HepG2 (cell line): ENCODE data around the gene ELAPOR1. TPM values are rescaled to one million over a fixed set of nuclear protein-coding genes. Genes with fewer than 3 reads are reported as not detected.

Experiments used
- ATAC-seq: fragments of 200-7000 bp; cut with Tn5 transposase; 3 replicates; pipeline ENCODE4 v1.9.1; 2020; ENCODE audit warnings: mild to moderate bottlenecking, moderate library complexity
- BruUV-seq: library from RNA; stranded (reverse); fragments of 400-500 nt; replicated peaks from 2 replicates; lab custom pipeline; 2021; lab: Mats Ljungman, UMichigan
- CTCF ChIA-PET: fragments of 300-600 bp; formaldehyde crosslinking; extraction: SDS; loops from one replicate; lab custom pipeline; 2021; ENCODE audit warnings: low total read pairs, inconsistent platforms, low intra/inter-chr PET ratio; lab: Yijun Ruan, JAX
- POLR2A ChIA-PET: fragments of 350-600 bp; sonication (Branson Sonifier 250); formaldehyde crosslinking; loops from one replicate; lab custom pipeline; 2020; ENCODE audit warnings: antibody characterized with exemption, inconsistent platforms; lab: Yijun Ruan, JAX
- DNase-seq: peaks from one replicate; pipeline ENCODE4 v3.0.0-alpha.2; 2015; ENCODE audit warnings: low spot score
- FAIRE-seq: peaks from 3 replicates; lab custom pipeline; 2011; peaks lifted over from hg19 to GRCh38; lab: Jason Lieb, UNC
- H2AFZ ChIP-seq: one replicate; pipeline ENCODE4 v1.6.1; 2011; ENCODE audit warnings: low read length, inconsistent platforms
- H3K27ac ChIP-seq: fragments of 300-600 bp; 3 replicates; pipeline ENCODE4 v1.8.0; 2011; ENCODE audit warnings: mixed run types, mild to moderate bottlenecking, mixed read lengths, low read length, inconsistent platforms; ENCODE audit not compliant: insufficient read depth; ENCODE audit errors: extremely low read length
- H3K27me3 ChIP-seq, 2 experiments: fragments of 200-600 bp in 1 of 2; 2 replicates in 1 of 2; 3 replicates in 1 of 2; pipeline versions ENCODE4 v1.6.0 to v1.8.0; 2011; ENCODE audit warnings: low read length in 2 of 2, mild to moderate bottlenecking in 2 of 2, moderate library complexity in 2 of 2, inconsistent platforms in 1 of 2; ENCODE audit not compliant: insufficient read depth in 2 of 2, control insufficient read depth in 1 of 2
- H3K36me3 ChIP-seq, 2 experiments: fragments of 200-600 bp in 1 of 2; replicated peaks in 1 of 2; 2 replicates in 1 of 2; 3 replicates in 1 of 2; pipeline versions ENCODE4 v1.5.1 to v1.8.0; 2011; ENCODE audit warnings: low read length in 2 of 2, inconsistent platforms in 1 of 2; ENCODE audit not compliant: insufficient read depth in 2 of 2, control insufficient read depth in 1 of 2
- H3K4me1 ChIP-seq: 2 replicates; pipeline ENCODE4 v1.5.1; 2012; ENCODE audit warnings: low read length, inconsistent platforms; ENCODE audit not compliant: insufficient read depth
- H3K4me2 ChIP-seq: 2 replicates; pipeline ENCODE4 v1.6.0; 2011; ENCODE audit warnings: low read depth, low read length, inconsistent platforms
- H3K4me3 ChIP-seq, 3 experiments: fragments of 200-600 bp in 1 of 3; sonication (generic), shearing (Covaris generic) in 1 of 3; replicated peaks in 1 of 3; 2 replicates each; pipeline ENCODE4 v1.5.1; 2011 to 2016; ENCODE audit warnings: low read length in 3 of 3, inconsistent platforms in 2 of 3, low read depth in 2 of 3, mild to moderate bottlenecking in 2 of 3, control low read depth in 1 of 3, mixed read lengths in 1 of 3; ENCODE audit not compliant: insufficient read depth in 1 of 3
- H3K79me2 ChIP-seq: one replicate; pipeline ENCODE4 v1.6.1; 2011; ENCODE audit warnings: low read length, inconsistent platforms; ENCODE audit not compliant: insufficient read depth
- H3K9ac ChIP-seq: 2 replicates; pipeline ENCODE4 v1.6.0; 2011; ENCODE audit warnings: mild to moderate bottlenecking, low read depth, low read length, inconsistent platforms; ENCODE audit not compliant: insufficient read depth
- H3K9me3 ChIP-seq: 2 replicates; pipeline ENCODE4 v1.5.1; 2012; ENCODE audit warnings: mild to moderate bottlenecking, low read length
- H4K20me1 ChIP-seq: 2 replicates; pipeline ENCODE4 v1.6.0; 2011; ENCODE audit warnings: inconsistent platforms, mild to moderate bottlenecking, low read length, moderate library complexity; ENCODE audit not compliant: insufficient read depth
- ETV6 ChIP-seq: sonication (generic); formaldehyde crosslinking; conservative IDR thresholded peaks from 2 replicates; pipeline ENCODE4 v1.4.0; 2020; ENCODE audit warnings: missing genetic modification reagents
- GATAD2A ChIP-seq: IDR thresholded peaks from 2 replicates; pipeline ENCODE4 v1.6.1; 2016
- KMT2A ChIP-seq: sonication (generic); formaldehyde crosslinking; IDR thresholded peaks from 2 replicates; pipeline ENCODE4 v1.4.0; 2020; ENCODE audit warnings: missing genetic modification reagents
- MAZ ChIP-seq, 2 experiments: sonication (generic) in 1 of 2; formaldehyde crosslinking in 1 of 2; IDR thresholded peaks; 2 replicates each; pipeline versions ENCODE4 v1.5.0 to v1.6.1; 2012 to 2020; ENCODE audit warnings: low read depth in 2 of 2, mild to moderate bottlenecking in 2 of 2, borderline replicate concordance in 1 of 2, improper control_type of control experiment in 1 of 2, low read length in 1 of 2, missing genetic modification reagents in 1 of 2, moderate library complexity in 1 of 2
- MTF1 ChIP-seq: sonication (generic); formaldehyde crosslinking; IDR thresholded peaks from 2 replicates; pipeline ENCODE4 v1.5.0; 2020; ENCODE audit warnings: missing genetic modification reagents
- RBAK ChIP-seq: sonication (generic); formaldehyde crosslinking; IDR thresholded peaks from 2 replicates; pipeline ENCODE4 v1.5.1; 2020; ENCODE audit warnings: mild to moderate bottlenecking, missing genetic modification reagents
- RFX5 ChIP-seq: IDR thresholded peaks from 2 replicates; pipeline ENCODE4 v1.6.1; 2011; ENCODE audit warnings: low read depth, low read length, improper control_type of control experiment
- TEAD3 ChIP-seq: optimal IDR thresholded peaks from 2 replicates; pipeline ENCODE3; 2016; ENCODE audit warnings: borderline replicate concordance
- YY1 ChIP-seq: IDR thresholded peaks from 2 replicates; pipeline ENCODE4 v1.6.1; 2011; ENCODE audit warnings: low read length, low read depth, moderate library complexity, mild to moderate bottlenecking; ENCODE audit not compliant: insufficient read depth, insufficient replicate concordance
- ZNF256 ChIP-seq: sonication (generic); formaldehyde crosslinking; conservative IDR thresholded peaks from 2 replicates; pipeline ENCODE4 v1.4.0; 2020; ENCODE audit warnings: missing genetic modification reagents
- ZNF652 ChIP-seq: IDR thresholded peaks from 2 replicates; pipeline ENCODE4 v1.6.1; 2016; ENCODE audit warnings: low read depth, borderline replicate concordance
- WGBS: methylation state at CpG from one replicate; pipeline ENCODE4 v1.1.6; 2017; ENCODE audit warnings: low lambda C conversion rate; 5-methylcytosine and 5-hydroxymethylcytosine counted together
- in situ Hi-C: cut with HindIII; loops from 2 replicates; pipeline ENCODE4 v1.10.0; 2017; ENCODE audit warnings: low pct_unique_long_range_greater_than_20kb; ENCODE audit not compliant: extremely low pct_ligation_motif_present
- intact Hi-C: fragments of 100-400 bp; cut with micrococcal nuclease; formaldehyde crosslinking; loops from one replicate; pipeline ENCODE4 v1.10.0; 2022; ENCODE audit not compliant: unreplicated experiment
- polyA plus RNA-seq, 8 experiments: library from polyadenylated mRNA; depleted of rRNA in 3 of 8; stranded (reverse) in 7 of 8; unstranded in 1 of 8; fragments of >200 nt; fragmentation: Illumina TruSeq in 4 of 8; extraction: Trizol in 4 of 8; gene quantifications; 2 replicates each; pipeline versions ENCODE4 v1.2.1 to v1.2.3, GENCODE V29; 2011 to 2016; ENCODE audit warnings: low read depth in 4 of 8, missing spikeins in 1 of 8, mixed read lengths in 1 of 8; ENCODE audit not compliant: insufficient read depth in 1 of 8
- total RNA-seq, 5 experiments: library from RNA; depleted of rRNA; stranded (reverse); fragments of >200 nt; fragmentation: Illumina TruSeq; extraction: Trizol; gene quantifications; 2 replicates each; pipeline ENCODE4 v1.2.3, GENCODE V29; 2016; ENCODE audit warnings: low read depth in 1 of 5
- TF ChIP-seq, protein P1 (sequence below): sonication (generic); formaldehyde crosslinking; IDR thresholded peaks from 2 replicates; pipeline ENCODE4 v1.5.0; 2020; ENCODE audit warnings: mild to moderate bottlenecking, missing genetic modification reagents
- TF ChIP-seq, protein P2 (sequence below): IDR thresholded peaks from 2 replicates; pipeline ENCODE4 v1.6.1; 2016; ENCODE audit warnings: low read depth, missing genetic modification reagents, missing compliant biosample characterization
- TF ChIP-seq, protein P3 (sequence below), 2 experiments: fragments of 450-650 bp in 1 of 2; sonication (generic) in 1 of 2; formaldehyde crosslinking; IDR thresholded peaks; 2 replicates each; pipeline versions ENCODE4 v1.5.0 to v1.8.0; 2020 to 2022; ENCODE audit warnings: mild to moderate bottlenecking in 1 of 2, missing genetic modification reagents in 1 of 2

ELAPOR1 gene
- total and polyA plus RNA-seq, 2 of the 13 experiments (the other 11 are each of a cell fraction or from before 2014, with no cell fraction given): 0.13 to 0.20 TPM

DNA sequence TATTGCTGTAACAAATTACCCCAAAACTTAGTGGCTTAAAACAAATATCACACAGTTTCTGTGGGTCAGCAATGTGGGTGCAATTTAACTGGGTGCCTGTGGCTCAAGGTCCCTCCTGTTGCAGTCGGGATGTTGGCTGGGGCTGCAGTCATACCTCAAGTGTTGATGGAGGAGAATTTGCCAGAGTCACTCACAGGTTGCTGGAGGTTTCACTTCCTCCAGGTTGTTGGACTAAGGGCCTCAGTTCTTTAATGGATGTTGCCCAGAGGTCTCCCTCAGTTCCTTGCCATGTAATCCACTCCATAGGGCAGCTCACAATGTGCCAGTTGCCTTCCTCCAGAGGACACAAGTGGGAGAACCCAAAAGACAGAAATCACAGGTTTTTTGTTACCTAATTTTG, 35.6 kb upstream of the ELAPOR1 start (continued):
- TF ChIP-seq, protein P1, sequence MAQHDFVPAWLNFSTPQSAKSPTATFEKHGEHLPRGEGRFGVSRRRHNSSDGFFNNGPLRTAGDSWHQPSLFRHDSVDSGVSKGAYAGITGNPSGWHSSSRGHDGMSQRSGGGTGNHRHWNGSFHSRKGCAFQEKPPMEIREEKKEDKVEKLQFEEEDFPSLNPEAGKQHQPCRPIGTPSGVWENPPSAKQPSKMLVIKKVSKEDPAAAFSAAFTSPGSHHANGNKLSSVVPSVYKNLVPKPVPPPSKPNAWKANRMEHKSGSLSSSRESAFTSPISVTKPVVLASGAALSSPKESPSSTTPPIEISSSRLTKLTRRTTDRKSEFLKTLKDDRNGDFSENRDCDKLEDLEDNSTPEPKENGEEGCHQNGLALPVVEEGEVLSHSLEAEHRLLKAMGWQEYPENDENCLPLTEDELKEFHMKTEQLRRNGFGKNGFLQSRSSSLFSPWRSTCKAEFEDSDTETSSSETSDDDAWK (CRISPR knock-in tag): no peak
- no peak for TF ChIP-seq ZNF652 (CRISPR knock-in tag)
- TF ChIP-seq, protein P2, sequence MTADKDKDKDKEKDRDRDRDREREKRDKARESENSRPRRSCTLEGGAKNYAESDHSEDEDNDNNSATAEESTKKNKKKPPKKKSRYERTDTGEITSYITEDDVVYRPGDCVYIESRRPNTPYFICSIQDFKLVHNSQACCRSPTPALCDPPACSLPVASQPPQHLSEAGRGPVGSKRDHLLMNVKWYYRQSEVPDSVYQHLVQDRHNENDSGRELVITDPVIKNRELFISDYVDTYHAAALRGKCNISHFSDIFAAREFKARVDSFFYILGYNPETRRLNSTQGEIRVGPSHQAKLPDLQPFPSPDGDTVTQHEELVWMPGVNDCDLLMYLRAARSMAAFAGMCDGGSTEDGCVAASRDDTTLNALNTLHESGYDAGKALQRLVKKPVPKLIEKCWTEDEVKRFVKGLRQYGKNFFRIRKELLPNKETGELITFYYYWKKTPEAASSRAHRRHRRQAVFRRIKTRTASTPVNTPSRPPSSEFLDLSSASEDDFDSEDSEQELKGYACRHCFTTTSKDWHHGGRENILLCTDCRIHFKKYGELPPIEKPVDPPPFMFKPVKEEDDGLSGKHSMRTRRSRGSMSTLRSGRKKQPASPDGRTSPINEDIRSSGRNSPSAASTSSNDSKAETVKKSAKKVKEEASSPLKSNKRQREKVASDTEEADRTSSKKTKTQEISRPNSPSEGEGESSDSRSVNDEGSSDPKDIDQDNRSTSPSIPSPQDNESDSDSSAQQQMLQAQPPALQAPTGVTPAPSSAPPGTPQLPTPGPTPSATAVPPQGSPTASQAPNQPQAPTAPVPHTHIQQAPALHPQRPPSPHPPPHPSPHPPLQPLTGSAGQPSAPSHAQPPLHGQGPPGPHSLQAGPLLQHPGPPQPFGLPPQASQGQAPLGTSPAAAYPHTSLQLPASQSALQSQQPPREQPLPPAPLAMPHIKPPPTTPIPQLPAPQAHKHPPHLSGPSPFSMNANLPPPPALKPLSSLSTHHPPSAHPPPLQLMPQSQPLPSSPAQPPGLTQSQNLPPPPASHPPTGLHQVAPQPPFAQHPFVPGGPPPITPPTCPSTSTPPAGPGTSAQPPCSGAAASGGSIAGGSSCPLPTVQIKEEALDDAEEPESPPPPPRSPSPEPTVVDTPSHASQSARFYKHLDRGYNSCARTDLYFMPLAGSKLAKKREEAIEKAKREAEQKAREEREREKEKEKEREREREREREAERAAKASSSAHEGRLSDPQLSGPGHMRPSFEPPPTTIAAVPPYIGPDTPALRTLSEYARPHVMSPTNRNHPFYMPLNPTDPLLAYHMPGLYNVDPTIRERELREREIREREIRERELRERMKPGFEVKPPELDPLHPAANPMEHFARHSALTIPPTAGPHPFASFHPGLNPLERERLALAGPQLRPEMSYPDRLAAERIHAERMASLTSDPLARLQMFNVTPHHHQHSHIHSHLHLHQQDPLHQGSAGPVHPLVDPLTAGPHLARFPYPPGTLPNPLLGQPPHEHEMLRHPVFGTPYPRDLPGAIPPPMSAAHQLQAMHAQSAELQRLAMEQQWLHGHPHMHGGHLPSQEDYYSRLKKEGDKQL: no peak

DNA sequence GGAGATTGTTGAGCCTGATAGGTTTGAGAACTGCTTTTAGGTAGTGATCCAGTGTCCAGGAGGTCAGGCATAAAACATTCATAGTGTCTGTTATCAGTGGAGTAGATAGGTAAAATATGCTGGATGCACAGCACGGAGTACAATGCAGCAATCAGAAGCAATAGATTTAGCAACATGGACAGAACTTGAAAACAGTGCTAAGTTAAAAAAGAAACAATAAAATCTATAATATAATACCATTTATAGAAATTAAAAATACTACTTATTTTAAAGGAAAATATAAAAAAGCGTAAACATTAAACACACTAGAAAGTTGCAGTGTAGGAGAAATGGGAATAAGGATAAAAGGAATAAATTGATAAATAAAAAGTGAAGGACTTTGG, 34.7 kb upstream of the ELAPOR1 start:
- peaks cover 54% of the 10 kb centered on the region for H3K4me1 ChIP-seq
- FAIRE-seq (no peak), DNase-seq (no peak), ATAC-seq (no peak)
- CTCF ChIA-PET: no interaction called here
- no peaks in the 10 kb centered on the region for H3K9me3 ChIP-seq
- peak overlapping the region in 2 of 3 experiments; percentile 46 to 50; a peak in 2 of 6 replicates for H3K4me3 ChIP-seq
- H2AFZ ChIP-seq: no peak overlapping the region
- H3K9ac ChIP-seq: no peak overlapping the region; the same call in 1 of the 2 replicates
- no peaks in the 10 kb centered on the region; a peak in 2 of 5 replicates for H3K27me3 ChIP-seq
- intact Hi-C loops (no loop called here), in situ Hi-C loops (no loop called here)
- no peaks in the 10 kb centered on the region for H3K36me3 ChIP-seq
- peak overlapping the region; percentile 77 for H3K4me2 ChIP-seq
- no peak overlapping the region for H3K27ac ChIP-seq
- POLR2A ChIA-PET: interaction anchor here (0.9 to 1.3 kb wide), 3 partner anchors 10 to 21 kb away, joined by 4 to 8 read pairs (median 4); partner anchors contain the start of gene TMEM167B
- no peaks in the 10 kb centered on the region for H4K20me1 ChIP-seq
- 80% methylated on average over 2 of the region's 2 CpGs for WGBS
- peaks cover 12% of the 10 kb centered on the region for H3K79me2 ChIP-seq
- BruUV-seq: no TSS peak
- TF ChIP-seq TEAD3 (CRISPR knock-in tag) (no peak), RFX5 (no peak), YY1 (no peak), MTF1 (CRISPR knock-in tag) (no peak), GATAD2A (CRISPR knock-in tag) (no peak), ZNF256 (no peak), MAZ (IDR thresholded peaks at IDR 0.05; ENCODE audit: borderline replicate concordance, low read depth, low read length) (no peak), MAZ (CRISPR knock-in tag; IDR thresholded peaks at IDR 0.05; ENCODE audit: low read depth) (no peak), ETV6 (no peak), RBAK (CRISPR knock-in tag) (no peak), KMT2A (CRISPR knock-in tag) (no peak)
- TF ChIP-seq, protein P3, sequence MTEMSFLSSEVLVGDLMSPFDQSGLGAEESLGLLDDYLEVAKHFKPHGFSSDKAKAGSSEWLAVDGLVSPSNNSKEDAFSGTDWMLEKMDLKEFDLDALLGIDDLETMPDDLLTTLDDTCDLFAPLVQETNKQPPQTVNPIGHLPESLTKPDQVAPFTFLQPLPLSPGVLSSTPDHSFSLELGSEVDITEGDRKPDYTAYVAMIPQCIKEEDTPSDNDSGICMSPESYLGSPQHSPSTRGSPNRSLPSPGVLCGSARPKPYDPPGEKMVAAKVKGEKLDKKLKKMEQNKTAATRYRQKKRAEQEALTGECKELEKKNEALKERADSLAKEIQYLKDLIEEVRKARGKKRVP (CRISPR knock-in tag; IDR thresholded peaks at IDR 0.05): no peak
